ENCODE results near the gene CNTFR.

DNA sequence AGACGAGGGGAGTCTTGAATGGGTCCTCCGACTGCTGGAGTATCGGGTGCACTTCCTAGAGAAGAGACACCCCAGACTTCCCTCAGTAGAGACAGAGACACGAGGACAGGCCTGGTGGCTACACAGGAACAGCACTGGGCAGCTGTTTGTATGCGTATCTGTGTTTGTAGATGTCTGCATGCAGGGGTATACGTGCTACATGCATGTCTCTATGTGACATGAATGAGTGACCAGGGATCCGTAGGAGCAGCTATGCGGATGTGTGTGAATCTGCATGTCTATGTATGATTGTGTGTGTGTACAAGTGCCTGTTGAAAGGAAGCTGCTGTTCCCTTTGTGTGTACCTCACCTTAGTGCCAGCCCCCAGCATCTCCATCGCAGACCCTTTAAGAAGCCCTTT is 31.2 kb downstream of the CNTFR start:
- TF ChIP-seq, protein P1, sequence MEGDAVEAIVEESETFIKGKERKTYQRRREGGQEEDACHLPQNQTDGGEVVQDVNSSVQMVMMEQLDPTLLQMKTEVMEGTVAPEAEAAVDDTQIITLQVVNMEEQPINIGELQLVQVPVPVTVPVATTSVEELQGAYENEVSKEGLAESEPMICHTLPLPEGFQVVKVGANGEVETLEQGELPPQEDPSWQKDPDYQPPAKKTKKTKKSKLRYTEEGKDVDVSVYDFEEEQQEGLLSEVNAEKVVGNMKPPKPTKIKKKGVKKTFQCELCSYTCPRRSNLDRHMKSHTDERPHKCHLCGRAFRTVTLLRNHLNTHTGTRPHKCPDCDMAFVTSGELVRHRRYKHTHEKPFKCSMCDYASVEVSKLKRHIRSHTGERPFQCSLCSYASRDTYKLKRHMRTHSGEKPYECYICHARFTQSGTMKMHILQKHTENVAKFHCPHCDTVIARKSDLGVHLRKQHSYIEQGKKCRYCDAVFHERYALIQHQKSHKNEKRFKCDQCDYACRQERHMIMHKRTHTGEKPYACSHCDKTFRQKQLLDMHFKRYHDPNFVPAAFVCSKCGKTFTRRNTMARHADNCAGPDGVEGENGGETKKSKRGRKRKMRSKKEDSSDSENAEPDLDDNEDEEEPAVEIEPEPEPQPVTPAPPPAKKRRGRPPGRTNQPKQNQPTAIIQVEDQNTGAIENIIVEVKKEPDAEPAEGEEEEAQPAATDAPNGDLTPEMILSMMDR (IDR thresholded peaks at IDR 0.05): no peak
- TF ChIP-seq EZH2 (IDR thresholded peaks at IDR 0.05): no peak

Data from neural progenitor cell (in vitro differentiated cells).